ENCODE data around the gene ITIH2.
"Not testable (repeated sequence)": the region's sequence is repeated elsewhere in the genome, so short reads cannot be mapped to it uniquely, and the experiment has no call there.

The ITIH2 gene

DNA sequence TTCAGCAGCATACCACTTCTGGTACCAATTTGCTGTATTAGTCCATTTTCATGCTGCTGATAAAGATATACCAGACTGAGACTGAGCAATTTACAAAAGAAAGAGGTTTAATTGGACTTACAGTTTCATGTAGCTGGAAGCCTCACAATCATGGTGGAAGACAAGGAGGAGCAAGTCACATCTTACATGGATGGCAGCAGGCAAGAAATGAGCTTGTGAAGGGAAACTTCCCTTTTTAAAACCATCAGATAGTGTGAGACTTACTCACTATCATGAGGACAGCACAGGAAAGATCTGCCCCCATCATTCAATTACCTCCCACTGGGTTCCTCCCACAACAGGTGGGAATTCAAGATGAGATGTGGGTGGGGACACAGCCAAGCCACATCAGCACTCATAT is 9.9 kb upstream of the ITIH2 start:
- not testable (repeated sequence) for DNase-seq (ENCODE audit: low spot score)

- DNase-seq (ENCODE audit: low spot score): no peak
These were observed 6.6 kb upstream of the ITIH2 start for GRCh38 chr10:7696545-7696944.

GRCh38 chr10:7697426-7697825 is 5.7 kb upstream of the ITIH2 start:
- no peak for DNase-seq (ENCODE audit: low spot score)

GRCh38 chr10:7700577-7701125 is 2.5 kb upstream of the ITIH2 start:
- DNase-seq (ENCODE audit: low spot score): peak; percentile 63

DNA sequence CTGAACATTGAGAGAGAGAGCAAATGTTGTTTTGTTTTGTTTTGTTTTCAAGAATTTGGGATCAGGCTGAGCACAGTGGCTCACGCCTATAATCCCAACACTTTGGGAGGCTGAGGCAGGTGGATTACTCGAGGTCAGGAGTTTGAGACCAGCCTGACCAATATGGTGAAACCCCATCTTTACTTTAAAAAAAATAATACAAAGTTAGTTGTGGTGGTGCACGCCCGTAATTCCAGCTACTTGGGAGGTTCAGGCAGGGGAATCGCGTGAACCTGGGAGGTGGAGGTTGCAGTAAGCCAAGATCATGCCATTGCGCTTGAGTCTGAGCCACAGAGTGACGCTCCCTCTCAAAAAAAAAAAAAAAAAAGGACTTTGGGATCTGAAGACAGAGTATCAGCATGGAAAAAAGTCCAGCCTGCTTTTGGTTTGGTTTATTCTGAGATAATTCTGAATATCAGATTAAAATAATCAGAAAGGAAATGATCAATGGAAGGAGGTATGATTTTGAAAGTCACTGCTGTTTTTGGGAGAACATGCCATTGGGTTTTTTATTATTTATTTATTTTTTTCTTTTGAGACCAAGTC is 1.9 kb upstream of the ITIH2 start:
- DNase-seq (ENCODE audit: low spot score): no peak

- DNase-seq (ENCODE audit: low spot score): no peak
These were observed 766 bp upstream of the ITIH2 start for GRCh38 chr10:7702288-7702812.

GRCh38 chr10:7704071-7705016 is 1.2 kb downstream of the ITIH2 start:
- no peak for DNase-seq (ENCODE audit: low spot score)

- DNase-seq (ENCODE audit: low spot score): no peak
These were observed 2.2 kb downstream of the ITIH2 start for GRCh38 chr10:7705341-7705740.

- DNase-seq (ENCODE audit: low spot score): no peak
These were observed 3.5 kb downstream of the ITIH2 start for GRCh38 chr10:7706534-7707073.

GRCh38 chr10:7707102-7707501 is 4.0 kb downstream of the ITIH2 start:
- no peak for DNase-seq (ENCODE audit: low spot score)

- DNase-seq (ENCODE audit: low spot score): no peak
These were observed 4.9 kb downstream of the ITIH2 start for GRCh38 chr10:7707858-7708622.

DNA sequence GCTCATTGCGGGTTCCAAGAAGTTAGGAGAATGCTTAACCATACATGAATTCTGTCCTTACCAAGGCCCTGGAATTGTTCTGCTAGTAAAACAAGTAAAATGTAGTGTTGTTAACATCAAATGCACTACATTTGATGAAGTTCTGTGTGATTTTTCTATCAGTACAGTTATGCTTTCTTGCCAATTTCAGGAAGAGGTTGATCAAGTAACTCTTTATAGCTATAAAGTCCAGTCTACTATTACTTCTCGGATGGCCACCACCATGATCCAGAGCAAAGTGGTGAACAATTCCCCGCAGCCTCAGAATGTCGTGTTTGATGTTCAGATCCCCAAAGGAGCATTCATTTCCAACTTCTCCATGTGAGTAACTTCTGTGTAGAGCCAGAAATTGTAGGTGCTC is 5.7 kb downstream of the ITIH2 start:
- no peak for DNase-seq (ENCODE audit: low spot score)

GRCh38 chr10:7710446-7710845 is 7.3 kb downstream of the ITIH2 start:
- DNase-seq (ENCODE audit: low spot score): no peak

DNA sequence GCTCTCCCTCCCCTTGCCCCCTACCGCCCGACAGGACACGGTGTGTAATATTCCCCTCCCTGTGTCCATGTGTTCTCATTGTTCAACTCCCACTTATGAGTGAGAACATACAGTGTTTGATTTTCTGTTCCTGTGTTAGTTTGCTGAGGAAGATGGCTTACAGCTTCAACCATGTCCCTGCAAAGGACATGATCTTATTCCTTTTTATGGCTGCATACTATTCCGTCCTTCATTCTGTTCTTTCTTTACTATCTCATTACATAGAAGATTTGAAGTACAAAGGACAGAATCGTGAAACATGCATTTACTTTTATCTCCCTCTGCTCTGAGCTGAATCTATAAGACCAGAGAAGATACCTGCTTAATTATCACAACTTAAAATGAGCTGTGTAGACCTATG is 8.0 kb downstream of the ITIH2 start:
- not testable (repeated sequence) for DNase-seq (ENCODE audit: low spot score)

GRCh38 chr10:7715515-7715914 is 12.4 kb downstream of the ITIH2 start:
- no peak for DNase-seq (ENCODE audit: low spot score)

GRCh38 chr10:7717767-7718166 is 14.7 kb downstream of the ITIH2 start:
- DNase-seq (ENCODE audit: low spot score): no peak

DNA sequence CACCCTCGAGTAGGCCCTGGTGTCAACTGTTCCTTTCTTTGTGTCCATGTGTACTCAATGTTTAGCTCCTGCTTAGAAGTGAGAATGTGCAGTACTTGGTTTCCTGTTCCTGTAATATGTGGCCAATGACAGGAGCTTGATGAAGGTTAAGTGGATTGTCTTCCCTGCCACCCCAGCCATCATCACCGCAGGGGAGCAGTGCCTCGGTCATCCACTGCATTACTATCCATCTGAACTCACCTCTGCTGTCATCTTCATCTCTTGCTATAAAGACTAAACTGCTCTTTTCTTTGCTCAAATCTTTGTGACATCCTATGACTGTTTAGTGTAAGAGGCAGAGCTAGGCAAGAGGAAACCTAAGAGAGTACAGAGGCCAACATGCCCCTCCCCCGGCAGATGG is 15.6 kb downstream of the ITIH2 start:
- no peak for DNase-seq (ENCODE audit: low spot score)

- DNase-seq (ENCODE audit: low spot score): no peak
These were observed 17.4 kb downstream of the ITIH2 start for GRCh38 chr10:7720478-7720877.

- no peak for DNase-seq (ENCODE audit: low spot score)
These were observed 19.9 kb downstream of the ITIH2 start for GRCh38 chr10:7722927-7723529.

DNA sequence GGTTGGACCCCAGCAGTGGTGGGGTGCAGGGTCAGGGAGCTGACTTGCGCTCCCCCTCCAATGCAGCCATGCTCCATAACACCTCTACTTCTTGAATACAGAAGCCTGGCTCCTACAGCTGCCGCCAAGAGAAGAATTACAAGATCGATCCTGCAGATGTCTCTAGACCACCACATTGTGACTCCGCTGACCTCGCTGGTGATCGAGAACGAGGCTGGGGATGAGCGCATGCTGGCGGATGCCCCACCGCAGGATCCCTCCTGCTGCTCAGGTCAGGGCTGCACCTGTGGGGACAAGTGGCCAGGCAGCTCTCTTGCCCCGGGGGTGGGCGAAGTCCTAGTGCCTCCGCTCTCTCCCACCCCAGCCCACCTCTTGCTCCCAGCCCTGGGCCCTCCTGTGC is 31.7 kb downstream of the ITIH2 start:
- no peak for DNase-seq (ENCODE audit: low spot score)

Data from pons (tissue), 1 donor.